ENCODE measurements around the gene TIMM44. TPM values are rescaled to one million over a fixed set of nuclear protein-coding genes. Genes with fewer than 3 reads are reported as not detected.

The TIMM44 gene
- total and polyA plus RNA-seq, 2 of the 8 experiments (the other 6 are each of a cell fraction or from before 2014, with no cell fraction given): 131 to 150 TPM

GRCh38 chr19:7925171-7925851 lies 18.2 kb downstream of the TIMM44 start (continued):
- TF ChIP-seq JUND (IDR thresholded peaks at IDR 0.05; ENCODE audit: low read length) (no peak), PHF8 (conservative IDR thresholded peaks at IDR 0.05; ENCODE audit: low read depth, low read length) (peak; percentile 51), JUN (IDR thresholded peaks at IDR 0.05; ENCODE audit: low read depth, low read length) (0 out of 2 replicates have a peak, but pooled peaks have one; percentile 4), RAD21 (IDR thresholded peaks at IDR 0.05 in 1 of 2, conservative IDR thresholded peaks at IDR 0.05 in 1 of 2; ENCODE audit: low read depth in 2 of 2, low read length in 2 of 2) (peak; percentile 60 to 75), KDM4A (IDR thresholded peaks at IDR 0.05; ENCODE audit: low read depth, low read length, severe bottlenecking) (peak; percentile 79), HDAC2 (IDR thresholded peaks at IDR 0.05; ENCODE audit: borderline replicate concordance in 1 of 2, low read depth in 2 of 2, low read length in 2 of 2) (peak; percentile 72 to 81; a peak in 3 of 4 replicates)
